Lower leg skin (tissue), 4 donors: ENCODE results near the gene MSL2. TPM values are rescaled to one million over a fixed set of nuclear protein-coding genes. Genes with fewer than 3 reads are reported as not detected.
A peak's percentile ranks its signal among the peaks of the same experiment; 100 is the strongest.

ENCODE experiments used
- DNase-seq, 2 donors: peaks; one replicate each; pipeline ENCODE4 v3.0.0-alpha.2; 2019; ENCODE audit warnings: low spot score in 2 of 2
- H3K4me3 ChIP-seq: fragments of 200-600 bp; sonication (generic); 2 replicates; pipeline ENCODE4 v1.5.1; 2017; ENCODE audit warnings: mild to moderate bottlenecking, low read depth; ENCODE audit not compliant: poor library complexity, severe bottlenecking
- CTCF ChIP-seq, 3 donors: fragments of 450-650 bp; IDR thresholded peaks; one replicate each; pipeline ENCODE4 v1.5.1; 2016; ENCODE audit warnings: antibody characterized with exemption in 3 of 3, mild to moderate bottlenecking in 3 of 3, moderate library complexity in 2 of 3
- POLR2A ChIP-seq, 2 donors: fragments of 450-650 bp; IDR thresholded peaks; one replicate each; pipeline ENCODE4 v1.6.1; 2016 to 2017; ENCODE audit warnings: antibody characterized with exemption in 2 of 2, mild to moderate bottlenecking in 1 of 2, moderate library complexity in 1 of 2
- WGBS, 2 donors: methylation state at CpG; one replicate each; pipeline ENCODE4 v1.1.5; 2018; 5-methylcytosine and 5-hydroxymethylcytosine counted together
- intact Hi-C: fragments of 100-400 bp; cut with DNase I; formaldehyde crosslinking; loops from one replicate; pipeline ENCODE4 v1.15.0; 2023; ENCODE audit warnings: low total_unique reads
- total RNA-seq, 4 donors: library from RNA; depleted of rRNA; stranded (reverse); fragments of >200 nt; gene quantifications; one replicate each; pipeline ENCODE4 v1.1.0, GENCODE V29; 2016

MSL2 gene
- total RNA-seq = 10 to 100 TPM; 26.9 to 38.0 (median 30.4) TPM

- 0% methylated on average over 22 to 24 of the region's 37 CpGs for WGBS, 2 donors
- intact Hi-C loops = no loop called here
- peak within 1 kb of the TSS; percentile 89 for H3K4me3 ChIP-seq
- TF ChIP-seq POLR2A (IDR thresholded peaks at IDR 0.05) = peak in 1 of 2 donors; percentile 67
- no peak for TF ChIP-seq CTCF (IDR thresholded peaks at IDR 0.05)
- no peak for DNase-seq
Observed at GRCh38 chr3:136196064-136196400, at the start of gene MSL2. MSL2 (minus strand) TSS chr3:136196335; CDS start chr3:136195113, 1,222 bp downstream.

- DNase-seq = no peak
- H3K4me3 ChIP-seq = no peak overlapping the region
- intact Hi-C loops = no loop called here
- WGBS, 2 donors = 66 to 69% methylated on average over 3 of the region's 3 CpGs
- TF ChIP-seq CTCF (IDR thresholded peaks at IDR 0.05) (no peak), POLR2A (IDR thresholded peaks at IDR 0.05) (no peak)
Observed at GRCh38 chr3:136245691-136246090, 49.6 kb upstream of the MSL2 start.

GRCh38 chr3:136239094-136239493 lies 43.0 kb upstream of the MSL2 start:
- WGBS, 2 donors = 46 to 47% methylated on average over 1 of the region's 1 CpG
- H3K4me3 ChIP-seq = no peak overlapping the region
- no peak for DNase-seq
- no peak for TF ChIP-seq POLR2A (IDR thresholded peaks at IDR 0.05)
- intact Hi-C loops = no loop called here

GRCh38 chr3:136237961-136238649 lies 42.0 kb upstream of the MSL2 start:
- intact Hi-C loops = no loop called here
- TF ChIP-seq POLR2A (IDR thresholded peaks at IDR 0.05) (no peak), CTCF (IDR thresholded peaks at IDR 0.05) (no peak)

GRCh38 chr3:136237103-136237502 lies 41.0 kb upstream of the MSL2 start:
- 45 to 57% methylated on average over 1 of the region's 1 CpG for WGBS, 2 donors
- no peak for DNase-seq
- TF ChIP-seq CTCF (IDR thresholded peaks at IDR 0.05) = no peak
- TF ChIP-seq POLR2A (IDR thresholded peaks at IDR 0.05) = no peak
- H3K4me3 ChIP-seq = no peak overlapping the region
- intact Hi-C loops = no loop called here

More at GRCh38 chr3:136237961-136238649, 42.0 kb upstream of the MSL2 start:
- no peak for DNase-seq
- no peak overlapping the region for H3K4me3 ChIP-seq
- 75 to 87% methylated on average over 4 of the region's 4 CpGs for WGBS, 2 donors

- no peak for DNase-seq
- WGBS, 2 donors = 75 to 84% methylated on average over 2 of the region's 2 CpGs
- TF ChIP-seq CTCF (IDR thresholded peaks at IDR 0.05) = no peak
- TF ChIP-seq POLR2A (IDR thresholded peaks at IDR 0.05) = no peak
- H3K4me3 ChIP-seq = no peak overlapping the region
- intact Hi-C loops = no loop called here
Observed at GRCh38 chr3:136236109-136236508, 40.0 kb upstream of the MSL2 start.
